Measurements from ENCODE around the gene FBXL12.

FBXL12 gene

DNA sequence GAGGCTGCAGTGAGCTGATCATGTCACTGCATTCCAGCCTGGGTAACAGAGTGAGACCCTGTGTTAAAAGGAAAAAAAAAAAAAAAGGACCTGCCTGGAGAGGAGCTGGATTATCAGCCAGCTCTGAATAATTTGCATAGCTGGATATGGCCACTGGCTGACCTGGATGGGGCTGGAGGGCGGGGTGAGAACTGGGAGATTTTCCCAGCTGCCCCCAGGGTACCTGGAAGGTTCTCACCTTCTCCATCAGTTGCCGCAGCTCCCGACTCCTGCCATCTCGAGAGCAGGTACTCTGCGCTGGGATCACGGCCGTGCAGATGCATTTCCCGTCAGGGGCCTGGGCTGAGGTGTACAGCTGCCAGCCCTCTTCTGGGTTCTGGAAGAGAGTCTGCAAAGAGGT, 41.5 kb upstream of the FBXL12 start:
- DNase-seq = no peak
- H3K4me3 ChIP-seq (ENCODE audit: low read depth, low read length) = no peak overlapping the region
- H3K36me3 ChIP-seq (replicated peaks) = no peaks in the 10 kb centered on the region
- in situ Hi-C loops (cut with HindIII; ENCODE audit: low pct_ligation_motif_present, low sequenced_read_pairs) = no loop called here
- TF ChIP-seq, protein P1, sequence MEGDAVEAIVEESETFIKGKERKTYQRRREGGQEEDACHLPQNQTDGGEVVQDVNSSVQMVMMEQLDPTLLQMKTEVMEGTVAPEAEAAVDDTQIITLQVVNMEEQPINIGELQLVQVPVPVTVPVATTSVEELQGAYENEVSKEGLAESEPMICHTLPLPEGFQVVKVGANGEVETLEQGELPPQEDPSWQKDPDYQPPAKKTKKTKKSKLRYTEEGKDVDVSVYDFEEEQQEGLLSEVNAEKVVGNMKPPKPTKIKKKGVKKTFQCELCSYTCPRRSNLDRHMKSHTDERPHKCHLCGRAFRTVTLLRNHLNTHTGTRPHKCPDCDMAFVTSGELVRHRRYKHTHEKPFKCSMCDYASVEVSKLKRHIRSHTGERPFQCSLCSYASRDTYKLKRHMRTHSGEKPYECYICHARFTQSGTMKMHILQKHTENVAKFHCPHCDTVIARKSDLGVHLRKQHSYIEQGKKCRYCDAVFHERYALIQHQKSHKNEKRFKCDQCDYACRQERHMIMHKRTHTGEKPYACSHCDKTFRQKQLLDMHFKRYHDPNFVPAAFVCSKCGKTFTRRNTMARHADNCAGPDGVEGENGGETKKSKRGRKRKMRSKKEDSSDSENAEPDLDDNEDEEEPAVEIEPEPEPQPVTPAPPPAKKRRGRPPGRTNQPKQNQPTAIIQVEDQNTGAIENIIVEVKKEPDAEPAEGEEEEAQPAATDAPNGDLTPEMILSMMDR (IDR thresholded peaks at IDR 0.05; ENCODE audit: low read depth, low read length, missing control alignments) = no peak
- H3K27me3 ChIP-seq (replicated peaks) = no peaks in the 10 kb centered on the region
- H3K27ac ChIP-seq = no peak overlapping the region

DNA sequence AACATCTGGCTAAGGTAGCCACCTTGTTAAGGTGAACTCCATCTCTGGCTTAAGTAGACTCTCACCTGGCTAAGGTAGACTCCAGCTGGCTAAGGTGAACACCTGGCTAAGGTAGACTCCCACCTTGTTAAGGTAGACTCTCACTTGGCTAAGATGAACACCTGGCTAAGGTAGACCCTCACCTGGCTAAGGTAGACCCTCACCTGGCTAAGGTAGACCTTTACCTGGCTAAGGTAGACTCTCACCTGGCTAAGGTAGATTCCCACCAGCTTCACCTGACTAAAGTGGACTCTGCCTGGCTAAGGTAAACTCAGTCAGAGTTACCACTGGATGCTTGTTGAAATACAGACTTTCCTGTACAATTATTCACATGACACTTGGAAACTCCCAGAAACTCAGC, 39.9 kb upstream of the FBXL12 start:
- no peak for DNase-seq
- Histone ChIP-seq H3K27me3 (replicated peaks) (no peaks in the 10 kb centered on the region), H3K27ac (no peak overlapping the region), H3K4me3 (ENCODE audit: low read depth, low read length) (no peak overlapping the region), H3K36me3 (replicated peaks) (no peaks in the 10 kb centered on the region)
- TF ChIP-seq, protein P1 (IDR thresholded peaks at IDR 0.05; ENCODE audit: low read depth, low read length, missing control alignments) = no peak
- in situ Hi-C loops (cut with HindIII; ENCODE audit: low pct_ligation_motif_present, low sequenced_read_pairs) = no loop called here

DNA sequence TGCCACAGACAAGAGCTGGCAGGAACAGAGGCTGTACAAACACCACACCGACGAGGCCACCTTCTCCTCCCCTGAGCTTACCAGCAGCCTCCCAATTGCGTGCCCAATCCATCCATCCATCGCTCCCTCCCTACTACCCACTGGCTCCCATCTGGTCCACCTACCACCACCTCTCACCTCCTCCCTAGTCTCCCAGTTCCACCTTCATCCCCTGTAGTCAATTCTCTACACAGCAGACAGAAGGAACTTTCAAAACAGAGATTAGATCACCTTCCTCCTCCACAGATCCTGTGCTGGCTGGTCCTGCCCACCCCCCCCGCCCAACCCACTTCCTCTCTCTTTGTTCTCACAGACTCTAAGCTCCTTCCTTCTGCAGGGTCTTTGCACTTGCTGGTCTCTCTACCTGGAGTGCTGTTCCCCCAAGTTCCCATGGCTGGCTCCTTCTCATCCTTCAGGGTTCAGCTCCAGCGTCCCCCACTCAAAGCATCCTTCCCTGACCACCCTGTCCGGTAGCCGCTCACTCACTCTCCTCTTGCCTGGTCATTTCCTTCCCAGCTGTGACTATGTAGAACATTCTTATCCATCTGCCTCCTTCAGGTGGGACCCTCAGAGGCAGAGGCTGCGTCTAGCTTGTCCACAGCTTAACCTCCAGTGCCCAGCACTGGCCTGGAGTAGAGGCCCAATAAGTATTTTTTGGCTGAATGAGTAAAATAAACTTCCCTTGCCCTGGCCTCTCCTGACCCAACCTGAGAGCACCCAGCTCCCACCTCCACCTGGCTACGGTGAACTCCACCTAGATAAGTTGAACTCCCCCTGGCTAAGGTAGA, 39.3 kb upstream of the FBXL12 start:
- Histone ChIP-seq H3K4me3 (ENCODE audit: low read depth, low read length) (no peak overlapping the region), H3K27ac (no peak overlapping the region), H3K36me3 (replicated peaks) (no peaks in the 10 kb centered on the region), H3K27me3 (replicated peaks) (no peaks in the 10 kb centered on the region)
- in situ Hi-C loops (cut with HindIII; ENCODE audit: low pct_ligation_motif_present, low sequenced_read_pairs) = no loop called here
- no peak for DNase-seq
- TF ChIP-seq, protein P1 (IDR thresholded peaks at IDR 0.05; ENCODE audit: low read depth, low read length, missing control alignments) = no peak

DNA sequence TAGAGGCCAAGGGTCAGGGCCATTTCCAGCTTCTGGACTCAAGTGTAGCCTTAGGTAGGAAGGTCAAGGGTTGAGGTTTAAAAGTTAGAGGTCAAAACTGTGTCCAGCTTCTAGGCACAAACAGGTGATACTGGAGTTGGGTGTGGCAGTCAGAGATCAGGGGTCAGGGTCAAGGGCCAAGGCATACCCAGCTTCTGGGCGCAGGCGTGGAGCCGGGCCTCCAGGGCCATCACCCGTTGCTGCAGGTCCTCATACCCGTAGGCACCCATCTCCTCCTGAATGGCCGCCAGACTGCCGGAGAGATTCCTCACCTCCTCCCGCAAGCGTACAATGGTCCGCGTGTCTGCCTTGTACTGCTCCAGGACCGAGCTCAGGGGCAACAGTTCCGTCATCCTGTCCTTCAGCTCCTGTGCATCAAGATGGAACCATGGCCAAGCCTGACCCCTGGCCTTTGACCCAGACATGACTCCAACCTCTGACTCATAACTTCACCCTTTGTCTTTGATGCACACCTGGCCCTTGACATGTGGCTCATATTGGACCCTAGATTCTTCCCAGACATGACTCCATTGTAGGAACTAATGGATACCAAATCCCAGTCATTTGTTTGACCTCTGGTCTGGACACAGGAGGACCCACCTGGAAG, 38.3 kb upstream of the FBXL12 start:
- in situ Hi-C loops (cut with HindIII; ENCODE audit: low pct_ligation_motif_present, low sequenced_read_pairs) = no loop called here
- H3K4me3 ChIP-seq (ENCODE audit: low read depth, low read length) = no peak overlapping the region
- H3K27ac ChIP-seq = no peak overlapping the region
- no peaks in the 10 kb centered on the region for H3K36me3 ChIP-seq (replicated peaks)
- TF ChIP-seq, protein P1 (IDR thresholded peaks at IDR 0.05; ENCODE audit: low read depth, low read length, missing control alignments) = no peak
- no peak for DNase-seq
- no peaks in the 10 kb centered on the region for H3K27me3 ChIP-seq (replicated peaks)

DNA sequence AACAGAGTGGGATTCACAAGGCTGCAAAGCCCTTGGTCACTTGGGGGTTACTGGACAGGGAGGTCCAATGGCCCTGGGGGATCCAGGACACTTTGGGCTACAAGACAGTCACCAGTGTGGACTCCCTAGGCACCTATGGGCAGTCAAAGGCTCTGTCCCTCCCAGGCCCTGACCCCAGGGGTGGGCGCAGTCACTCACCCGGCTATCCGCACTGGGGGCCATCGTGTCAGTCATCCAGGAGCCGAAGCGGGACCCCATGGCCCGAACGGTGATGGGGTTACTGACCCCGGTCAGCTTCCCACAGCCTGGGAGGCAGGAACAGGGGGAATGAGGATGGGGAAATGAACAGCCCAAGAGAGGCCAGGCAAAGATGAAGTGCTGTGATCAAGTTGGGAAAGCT, 37.7 kb upstream of the FBXL12 start:
- in situ Hi-C loops (cut with HindIII; ENCODE audit: low pct_ligation_motif_present, low sequenced_read_pairs) = no loop called here
- Histone ChIP-seq H3K36me3 (replicated peaks) (no peaks in the 10 kb centered on the region), H3K27me3 (replicated peaks) (no peaks in the 10 kb centered on the region), H3K27ac (no peak overlapping the region), H3K4me3 (ENCODE audit: low read depth, low read length) (no peak overlapping the region)
- DNase-seq = no peak
- TF ChIP-seq, protein P1 (IDR thresholded peaks at IDR 0.05; ENCODE audit: low read depth, low read length, missing control alignments) = no peak

Data from brain microvascular endothelial cell (primary cell).